Measurements from ENCODE around the gene SERPING1. TPM values are rescaled to one million over a fixed set of nuclear protein-coding genes. Genes with fewer than 3 reads are reported as not detected.
A peak's percentile ranks its signal among the peaks of the same experiment; 100 is the strongest.

SERPING1 gene
- total and polyA plus RNA-seq, 2 of the 13 experiments (the other 11 are each of a cell fraction or from before 2014, with no cell fraction given): 2.0 to 10.4 TPM

- no peak; the same call in 1 of the 2 replicates for TF ChIP-seq SMAD3 (CRISPR knock-in tag; IDR thresholded peaks at IDR 0.05)
- TF ChIP-seq SMC3 (IDR thresholded peaks at IDR 0.05; ENCODE audit: low read length): no peak
- TF ChIP-seq SNAPC2 (CRISPR knock-in tag; IDR thresholded peaks at IDR 0.05): no peak
- TF ChIP-seq TSC22D2 (CRISPR knock-in tag; IDR thresholded peaks at IDR 0.05; ENCODE audit: borderline replicate concordance): no peak; the same call in 1 of the 2 replicates
- no peak for TF ChIP-seq HNRNPUL1 (IDR thresholded peaks at IDR 0.05; ENCODE audit: low read depth, low read length)
- TF ChIP-seq GLI4 (CRISPR knock-in tag; IDR thresholded peaks at IDR 0.05; ENCODE audit: borderline replicate concordance): no peak
- TF ChIP-seq ZMYM3 (CRISPR knock-in tag; IDR thresholded peaks at IDR 0.05): peak; percentile 67; the same call in 1 of the 2 replicates
- 0 out of 2 replicates have a peak, but pooled peaks have one; percentile 83 for TF ChIP-seq TGIF2 (CRISPR knock-in tag; IDR thresholded peaks at IDR 0.05)
- peak; percentile 86 for TF ChIP-seq MTA1 (CRISPR knock-in tag; IDR thresholded peaks at IDR 0.05; ENCODE audit: borderline replicate concordance)
- TF ChIP-seq SOX6 (IDR thresholded peaks at IDR 0.05): no peak
- TF ChIP-seq SOX6 (CRISPR knock-in tag; IDR thresholded peaks at IDR 0.05): peak; percentile 95
- peak; percentile 73 for TF ChIP-seq ZNF564 (CRISPR knock-in tag; IDR thresholded peaks at IDR 0.05)
- TF ChIP-seq MAZ (IDR thresholded peaks at IDR 0.05; ENCODE audit: borderline replicate concordance, low read depth, low read length): peak; percentile 92
- peak; percentile 93 for TF ChIP-seq MAZ (CRISPR knock-in tag; IDR thresholded peaks at IDR 0.05; ENCODE audit: low read depth)
- TF ChIP-seq ZNF674 (CRISPR knock-in tag; IDR thresholded peaks at IDR 0.05; ENCODE audit: low read depth): no peak
- TF ChIP-seq SOX5 (CRISPR knock-in tag; IDR thresholded peaks at IDR 0.05; ENCODE audit: borderline replicate concordance): peak; percentile 91
- peak; percentile 49; the same call in 1 of the 2 replicates for TF ChIP-seq ZSCAN5A (CRISPR knock-in tag; IDR thresholded peaks at IDR 0.05; ENCODE audit: borderline replicate concordance)
- TF ChIP-seq RNF2 (conservative IDR thresholded peaks at IDR 0.05; ENCODE audit: low read depth): no peak
- no peak for TF ChIP-seq NFE2 (CRISPR knock-in tag; IDR thresholded peaks at IDR 0.05)
- TF ChIP-seq AFF4 (CRISPR knock-in tag; IDR thresholded peaks at IDR 0.05): no peak
- no peak for TF ChIP-seq MAFK (conservative IDR thresholded peaks at IDR 0.05 in 1 of 2, IDR thresholded peaks at IDR 0.05 in 1 of 2; ENCODE audit: low read length in 2 of 2)
- peak; percentile 65 for TF ChIP-seq DMAP1 (CRISPR knock-in tag; IDR thresholded peaks at IDR 0.05)
- TF ChIP-seq CBX1 (IDR thresholded peaks at IDR 0.05; ENCODE audit: low read depth): no peak
- TF ChIP-seq REXO4 (CRISPR knock-in tag; IDR thresholded peaks at IDR 0.05; ENCODE audit: borderline replicate concordance): no peak
- TF ChIP-seq GATA4 (IDR thresholded peaks at IDR 0.05; ENCODE audit: borderline replicate concordance, low read depth): no peak
- no peak for TF ChIP-seq TEF (CRISPR knock-in tag; IDR thresholded peaks at IDR 0.05)
- TF ChIP-seq XRCC5 (optimal IDR thresholded peaks at IDR 0.05; ENCODE audit: low read length): peak; percentile 70
These were observed 59.9 kb downstream of the SERPING1 start, which contains the start of gene CLP1 (continued) for GRCh38 chr11:57657194-57658022.
